ENCODE results near the gene IFNG-AS1.
A peak's percentile ranks its signal among the peaks of the same experiment; 100 is the strongest.

The IFNG-AS1 gene

DNA sequence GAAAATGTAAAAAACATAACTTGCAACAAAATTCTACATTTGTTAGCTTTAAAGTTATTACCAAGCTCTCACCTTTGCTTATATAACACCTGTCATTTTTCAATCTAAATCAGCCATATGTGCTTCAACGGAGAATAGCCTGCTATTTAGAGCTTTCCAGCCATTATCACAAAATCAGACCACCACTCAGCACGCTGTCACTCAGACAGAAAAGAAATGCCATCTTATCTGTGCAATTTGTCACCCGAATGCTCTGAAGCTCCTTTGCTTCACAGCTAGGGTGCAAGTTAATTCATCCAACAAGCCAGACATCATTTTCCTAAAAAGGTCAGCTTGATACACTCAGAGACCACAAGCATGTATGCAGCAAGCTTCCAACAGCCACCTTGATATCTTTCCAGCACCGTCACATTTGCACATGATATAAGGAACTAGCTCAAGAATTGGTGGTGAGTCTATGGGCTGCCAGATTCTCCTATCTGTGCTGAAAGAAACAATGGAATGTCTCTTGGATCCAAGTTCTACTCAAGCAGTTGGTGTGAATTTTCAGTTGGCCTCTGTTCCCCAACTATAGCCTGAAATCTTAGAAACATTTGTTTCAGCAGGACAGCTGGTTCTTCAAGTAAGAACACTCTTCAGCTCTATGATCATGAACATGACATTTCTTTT is 20.0 kb upstream of the IFNG-AS1 start:
- no peak for DNase-seq (ENCODE audit: extremely low read depth, low read depth)

DNA sequence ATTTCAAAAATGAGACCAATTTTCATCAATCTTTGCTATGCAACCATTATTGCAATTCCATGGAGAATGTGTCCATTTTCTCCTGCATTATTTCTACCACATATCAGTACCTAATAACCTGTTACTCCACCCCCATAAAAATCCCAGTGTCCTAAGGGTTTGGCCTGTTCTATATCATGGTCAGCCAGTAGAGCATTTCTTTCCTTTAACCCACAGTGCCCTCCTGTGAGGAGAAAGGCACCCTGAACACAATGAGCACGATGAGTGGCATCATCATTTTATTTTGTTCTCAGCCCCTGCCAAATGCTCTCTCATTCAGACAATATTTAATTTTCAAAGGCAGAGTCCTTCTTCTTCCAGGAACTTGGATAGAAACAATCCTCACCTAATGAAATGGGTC is 11.6 kb upstream of the IFNG-AS1 start:
- TF ChIP-seq, protein P1, sequence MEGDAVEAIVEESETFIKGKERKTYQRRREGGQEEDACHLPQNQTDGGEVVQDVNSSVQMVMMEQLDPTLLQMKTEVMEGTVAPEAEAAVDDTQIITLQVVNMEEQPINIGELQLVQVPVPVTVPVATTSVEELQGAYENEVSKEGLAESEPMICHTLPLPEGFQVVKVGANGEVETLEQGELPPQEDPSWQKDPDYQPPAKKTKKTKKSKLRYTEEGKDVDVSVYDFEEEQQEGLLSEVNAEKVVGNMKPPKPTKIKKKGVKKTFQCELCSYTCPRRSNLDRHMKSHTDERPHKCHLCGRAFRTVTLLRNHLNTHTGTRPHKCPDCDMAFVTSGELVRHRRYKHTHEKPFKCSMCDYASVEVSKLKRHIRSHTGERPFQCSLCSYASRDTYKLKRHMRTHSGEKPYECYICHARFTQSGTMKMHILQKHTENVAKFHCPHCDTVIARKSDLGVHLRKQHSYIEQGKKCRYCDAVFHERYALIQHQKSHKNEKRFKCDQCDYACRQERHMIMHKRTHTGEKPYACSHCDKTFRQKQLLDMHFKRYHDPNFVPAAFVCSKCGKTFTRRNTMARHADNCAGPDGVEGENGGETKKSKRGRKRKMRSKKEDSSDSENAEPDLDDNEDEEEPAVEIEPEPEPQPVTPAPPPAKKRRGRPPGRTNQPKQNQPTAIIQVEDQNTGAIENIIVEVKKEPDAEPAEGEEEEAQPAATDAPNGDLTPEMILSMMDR (IDR thresholded peaks at IDR 0.05; ENCODE audit: low read depth, low read length, missing control alignments): no peak
- DNase-seq (ENCODE audit: extremely low read depth, low read depth): no peak
- no peak overlapping the region for H3K4me3 ChIP-seq (replicated peaks; ENCODE audit: low read depth, low read length)

More for the DNA sequence above, 20.0 kb upstream of the IFNG-AS1 start:
- no peak overlapping the region for H3K4me3 ChIP-seq (replicated peaks; ENCODE audit: low read depth, low read length)
- TF ChIP-seq, protein P1 (IDR thresholded peaks at IDR 0.05; ENCODE audit: low read depth, low read length, missing control alignments): no peak

DNA sequence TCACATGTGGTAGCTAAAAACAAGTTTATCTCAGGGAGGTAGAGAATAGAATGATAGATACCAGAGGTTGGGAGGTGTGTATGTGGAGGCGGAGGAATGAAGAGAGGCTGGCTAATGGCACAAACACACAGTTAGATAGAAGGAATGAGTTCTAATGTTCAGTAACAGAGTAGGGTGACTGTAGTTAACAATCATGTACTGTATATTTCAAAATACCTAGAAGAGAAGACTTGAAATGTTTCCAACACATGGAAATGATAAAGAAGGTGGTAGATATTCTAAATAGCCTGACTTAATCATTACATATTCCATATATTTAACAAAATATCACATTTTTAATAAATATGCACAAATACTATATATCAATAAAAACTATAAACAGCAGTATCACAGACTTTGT is 8.9 kb upstream of the IFNG-AS1 start:
- no peak overlapping the region for H3K4me3 ChIP-seq (replicated peaks; ENCODE audit: low read depth, low read length)
- DNase-seq (ENCODE audit: extremely low read depth, low read depth): no peak
- TF ChIP-seq, protein P1 (IDR thresholded peaks at IDR 0.05; ENCODE audit: low read depth, low read length, missing control alignments): no peak

DNA sequence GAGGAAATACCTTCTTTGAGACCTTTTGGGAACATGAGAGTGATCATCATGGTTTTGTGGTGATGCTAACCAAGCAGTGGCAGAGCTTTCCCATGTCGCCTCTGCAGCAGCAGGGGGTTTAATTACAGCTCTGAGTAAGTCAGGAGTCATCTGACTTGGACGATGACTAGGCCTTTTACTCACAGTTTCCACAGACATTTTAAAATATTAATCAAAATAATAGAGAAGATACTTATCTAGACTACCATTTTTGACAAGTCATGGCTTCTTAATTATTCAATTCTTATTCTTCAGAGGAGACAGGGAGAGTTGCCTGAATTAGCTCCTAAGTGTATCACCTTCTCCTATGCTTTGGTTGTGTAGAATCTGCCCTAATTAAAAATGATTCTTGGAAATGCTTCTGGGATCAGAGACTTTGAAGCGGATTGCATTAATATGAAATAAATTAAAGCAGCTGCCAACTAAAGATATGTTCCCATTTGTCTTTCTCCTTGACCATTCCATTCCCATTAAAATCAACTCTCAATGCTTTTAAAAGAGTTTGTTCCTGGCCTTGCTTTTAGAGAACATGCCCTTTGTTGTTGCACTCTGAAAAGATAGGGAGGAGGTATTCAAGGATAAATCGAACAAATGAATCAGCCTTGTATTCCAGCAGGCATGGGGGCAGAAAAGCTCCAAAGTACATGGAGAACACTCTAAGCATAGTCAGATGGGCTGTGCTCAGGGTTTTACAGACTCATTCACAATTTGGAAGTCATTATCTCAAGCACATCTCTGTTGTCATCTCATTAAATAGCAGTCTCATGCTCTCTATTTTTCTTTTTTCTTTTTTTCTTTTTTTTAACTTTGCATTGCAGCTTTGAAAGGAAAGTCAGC is 7.7 kb upstream of the IFNG-AS1 start:
- TF ChIP-seq, protein P1 (IDR thresholded peaks at IDR 0.05; ENCODE audit: low read depth, low read length, missing control alignments): no peak
- DNase-seq (ENCODE audit: extremely low read depth, low read depth): peak; percentile 55
- no peak overlapping the region for H3K4me3 ChIP-seq (replicated peaks; ENCODE audit: low read depth, low read length)

DNA sequence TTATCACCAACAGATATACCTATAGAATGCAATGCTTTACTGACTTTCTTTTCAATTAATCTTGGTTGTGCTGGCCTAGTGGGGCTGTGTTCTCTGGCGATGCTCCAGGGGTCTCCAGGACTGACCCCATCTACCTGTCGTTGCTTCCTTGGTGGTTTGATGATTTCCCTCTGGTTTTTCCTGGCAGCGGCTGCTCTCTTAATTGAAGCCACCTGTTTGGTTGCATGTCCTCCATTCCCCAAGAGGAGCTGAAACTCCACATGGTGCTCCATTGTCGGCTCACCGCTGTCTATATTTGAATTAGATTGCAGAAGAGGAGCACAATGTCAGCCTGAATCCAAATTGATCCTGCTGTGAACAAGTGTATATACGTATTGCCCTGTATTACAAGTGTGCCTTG is 7.1 kb upstream of the IFNG-AS1 start:
- H3K4me3 ChIP-seq (replicated peaks; ENCODE audit: low read depth, low read length): no peak overlapping the region
- TF ChIP-seq, protein P1 (IDR thresholded peaks at IDR 0.05; ENCODE audit: low read depth, low read length, missing control alignments): no peak
- peak; percentile 63 for DNase-seq (ENCODE audit: extremely low read depth, low read depth)

DNA sequence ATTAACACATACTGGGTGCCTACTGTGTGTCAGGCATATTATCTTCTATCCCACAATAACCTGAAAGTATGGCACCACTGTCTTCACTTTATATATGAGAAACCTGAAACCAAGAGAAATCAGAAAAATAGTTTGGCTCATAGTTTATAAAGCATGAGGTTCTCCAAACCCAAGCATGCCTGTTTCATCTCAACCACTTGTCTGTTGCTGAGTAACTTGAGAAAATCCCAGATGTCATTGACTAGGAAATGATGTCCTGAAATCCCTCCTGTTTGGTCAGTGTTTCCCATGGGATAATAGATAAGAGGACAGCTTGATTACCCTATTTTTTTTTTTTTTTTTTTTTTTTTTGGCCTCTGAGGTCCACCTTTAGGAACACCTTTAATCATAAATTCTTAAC is 2.6 kb upstream of the IFNG-AS1 start:
- TF ChIP-seq, protein P1 (IDR thresholded peaks at IDR 0.05; ENCODE audit: low read depth, low read length, missing control alignments): no peak
- H3K4me3 ChIP-seq (replicated peaks; ENCODE audit: low read depth, low read length): no peak overlapping the region

More for the DNA sequence above, 2.6 kb upstream of the IFNG-AS1 start:
- no peak for DNase-seq (ENCODE audit: extremely low read depth, low read depth)

All from HFF-Myc (cell line).